OCI-LY1 (cell line): ENCODE results near the gene ARMC3.
"Not testable (repeated sequence)": the region's sequence is repeated elsewhere in the genome, so short reads cannot be mapped to it uniquely, and the experiment has no call there.

ENCODE experiments used
- H2AFZ ChIP-seq: fragments of 200-600 bp; sonication (generic), shearing (Covaris generic); 2 replicates; pipeline ENCODE4 v1.6.0; 2014; ENCODE audit warnings: antibody characterized with exemption, mild to moderate bottlenecking, low read length
- H3F3A ChIP-seq: fragments of 200-600 bp; sonication (generic), shearing (Covaris generic); 2 replicates; pipeline ENCODE4 v1.6.0; 2014; ENCODE audit warnings: mild to moderate bottlenecking, antibody characterized with exemption, low read length, moderate library complexity; ENCODE audit not compliant: insufficient read depth
- H3K27ac ChIP-seq: fragments of 200-600 bp; sonication (generic); 2 replicates; pipeline ENCODE4 v1.5.1; 2014; ENCODE audit warnings: low read length, mixed run types, mild to moderate bottlenecking, low read depth; ENCODE audit not compliant: poor library complexity, severe bottlenecking
- H3K27me3 ChIP-seq: fragments of 200-600 bp; sonication (generic); 2 replicates; pipeline ENCODE4 v1.6.0; 2014; ENCODE audit warnings: antibody characterized with exemption, mild to moderate bottlenecking, low read length, moderate library complexity; ENCODE audit not compliant: insufficient read depth
- H3K36me3 ChIP-seq: fragments of 200-600 bp; sonication (generic); 2 replicates; pipeline ENCODE4 v1.6.1; 2014; ENCODE audit warnings: mild to moderate bottlenecking, antibody characterized with exemption, low read length, moderate library complexity, mixed read lengths; ENCODE audit not compliant: insufficient read depth
- H3K4me1 ChIP-seq: fragments of 200-600 bp; sonication (generic); 2 replicates; pipeline ENCODE4 v1.5.1; 2014; ENCODE audit warnings: mild to moderate bottlenecking, low read length, moderate library complexity; ENCODE audit not compliant: insufficient read depth, severe bottlenecking
- H3K4me2 ChIP-seq: fragments of 200-600 bp; sonication (generic), shearing (Covaris generic); 2 replicates; pipeline ENCODE4 v1.6.1; 2014; ENCODE audit warnings: low read length
- H3K4me3 ChIP-seq: fragments of 200-600 bp; sonication (generic); 2 replicates; pipeline ENCODE4 v1.5.1; 2014; ENCODE audit warnings: low read length, low read depth, mild to moderate bottlenecking, mixed read lengths; ENCODE audit not compliant: poor library complexity, severe bottlenecking
- H3K79me2 ChIP-seq: fragments of 200-600 bp; shearing (Covaris generic); 2 replicates; pipeline ENCODE4 v1.6.1; 2016; ENCODE audit warnings: mixed run types, low read length, mixed read lengths; ENCODE audit not compliant: insufficient read depth
- H3K9ac ChIP-seq: fragments of 200-600 bp; sonication (generic), shearing (Covaris generic); 2 replicates; pipeline ENCODE4 v1.6.1; 2014; ENCODE audit warnings: mild to moderate bottlenecking, low read length, mixed read lengths
- H3K9me2 ChIP-seq: fragments of 200-600 bp; sonication (generic), shearing (Covaris generic); 2 replicates; pipeline ENCODE4 v1.6.1; 2014; ENCODE audit warnings: low read depth, mild to moderate bottlenecking, low read length, mixed read lengths
- H3K9me3 ChIP-seq: fragments of 200-600 bp; shearing (Covaris generic); 2 replicates; pipeline ENCODE4 v1.6.1; 2014; ENCODE audit warnings: low read length, mixed read lengths
- H4K20me1 ChIP-seq: fragments of 200-600 bp; sonication (generic), shearing (Covaris generic); 2 replicates; pipeline ENCODE4 v1.6.0; 2016; ENCODE audit warnings: mild to moderate bottlenecking, low read length; ENCODE audit not compliant: insufficient read depth
- CTCF ChIP-seq: fragments of 200-600 bp; sonication (generic), shearing (Covaris generic); IDR thresholded peaks from 2 replicates; pipeline ENCODE4 v1.5.1; 2017; ENCODE audit warnings: mild to moderate bottlenecking, antibody characterized with exemption, low read length, moderate library complexity, mixed read lengths
- EZH2 ChIP-seq: fragments of 200-600 bp; sonication (generic), shearing (Covaris generic); IDR thresholded peaks from 2 replicates; pipeline ENCODE4 v1.8.0; 2017; ENCODE audit warnings: borderline replicate concordance, mixed run types, mild to moderate bottlenecking, antibody characterized with exemption, low read length, moderate library complexity, mixed read lengths

The ARMC3 gene

GRCh38 chr10:22927166-22927565, 687 bp upstream of the ARMC3 start:
- Histone ChIP-seq H3K4me3 (no peak overlapping the region), H3K9me3 (no peaks in the 10 kb centered on the region), H3F3A (no peaks in the 10 kb centered on the region), H3K9me2 (no peaks in the 10 kb centered on the region), H4K20me1 (no peaks in the 10 kb centered on the region), H3K36me3 (no peaks in the 10 kb centered on the region), H3K4me1 (no peaks in the 10 kb centered on the region), H3K27ac (no peak overlapping the region), H3K9ac (no peak overlapping the region), H3K4me2 (no peak overlapping the region), H3K79me2 (no peaks in the 10 kb centered on the region), H2AFZ (no peak overlapping the region), H3K27me3 (peaks cover 6% of the 10 kb centered on the region; the same call in 1 of the 2 replicates)
- no peak for TF ChIP-seq CTCF
- TF ChIP-seq EZH2: no peak

- H3K4me1 ChIP-seq, H3K79me2 ChIP-seq, H3K4me2 ChIP-seq, H3K27me3 ChIP-seq, H3K9me3 ChIP-seq, H4K20me1 ChIP-seq, H3K9ac ChIP-seq, H3K27ac ChIP-seq, H3F3A ChIP-seq, H3K36me3 ChIP-seq, H2AFZ ChIP-seq, H3K9me2 ChIP-seq, H3K4me3 ChIP-seq: not testable (repeated sequence)
These were observed 1.2 kb downstream of the ARMC3 start for GRCh38 chr10:22929053-22929452.

- Histone ChIP-seq H3K27me3 (peaks cover 6% of the 10 kb centered on the region; the same call in 1 of the 2 replicates), H3K79me2 (no peaks in the 10 kb centered on the region), H3K4me3 (no peak overlapping the region), H3K4me1 (no peaks in the 10 kb centered on the region), H3K36me3 (no peaks in the 10 kb centered on the region), H3F3A (no peaks in the 10 kb centered on the region), H3K9ac (no peak overlapping the region), H3K27ac (no peak overlapping the region), H4K20me1 (no peaks in the 10 kb centered on the region), H2AFZ (no peak overlapping the region), H3K9me2 (no peaks in the 10 kb centered on the region), H3K9me3 (no peaks in the 10 kb centered on the region), H3K4me2 (no peak overlapping the region)
- TF ChIP-seq CTCF (no peak), EZH2 (no peak)
These were observed 4.1 kb downstream of the ARMC3 start for GRCh38 chr10:22931948-22932347.

GRCh38 chr10:22932626-22933370, 4.9 kb downstream of the ARMC3 start:
- Histone ChIP-seq H3K36me3 (no peaks in the 10 kb centered on the region), H2AFZ (no peak overlapping the region), H3K27me3 (peaks cover 4% of the 10 kb centered on the region; the same call in 1 of the 2 replicates), H3K9ac (no peak overlapping the region), H3K4me2 (no peak overlapping the region), H3K9me3 (no peaks in the 10 kb centered on the region), H3K79me2 (no peaks in the 10 kb centered on the region), H3F3A (no peaks in the 10 kb centered on the region), H3K27ac (no peak overlapping the region), H3K4me3 (no peak overlapping the region), H3K9me2 (no peaks in the 10 kb centered on the region), H3K4me1 (no peaks in the 10 kb centered on the region), H4K20me1 (no peaks in the 10 kb centered on the region)
- no peak for TF ChIP-seq EZH2
- no peak for TF ChIP-seq CTCF
